Stimulated activated naive CD8-positive, alpha-beta T cell treated with anti-CD3 and anti-CD28 coated beads, Interleukin-15, amount 100 ng/mL, for 72 hours (primary cell): Measurements from ENCODE around the gene LACC1.

ENCODE experiments used
- ATAC-seq: fragments of 150-1000 bp; cut with Tn5 transposase; 2 replicates; pipeline ENCODE4 v1.10.0; 2021; ENCODE audit warnings: mild to moderate bottlenecking, moderate library complexity
- DNase-seq, 2 donors: peaks; one replicate each; pipeline ENCODE4 v3.0.0; 2021 to 2022
- H3K27ac Mint-ChIP-seq, 2 donors: one replicate each; pipeline ENCODE4 v1.8.0; 2022; ENCODE audit warnings: mild to moderate bottlenecking in 2 of 2, mixed read lengths in 2 of 2, moderate library complexity in 2 of 2
- H3K27me3 Mint-ChIP-seq: one replicate; pipeline ENCODE4 v1.8.0; 2022; ENCODE audit warnings: mixed read lengths
- H3K4me1 Mint-ChIP-seq: one replicate; pipeline ENCODE4 v1.8.0; 2022; ENCODE audit warnings: mild to moderate bottlenecking, mixed read lengths
- H3K4me3 Mint-ChIP-seq, 2 donors: one replicate each; pipeline ENCODE4 v1.8.0; 2022; ENCODE audit warnings: mild to moderate bottlenecking in 2 of 2, mixed read lengths in 2 of 2, moderate library complexity in 1 of 2
- H3K9me3 Mint-ChIP-seq, 2 donors: one replicate each; pipeline ENCODE4 v1.8.0; 2022; ENCODE audit warnings: mixed read lengths in 2 of 2

The LACC1 gene

GRCh38 chr13:43879755-43880181 lies at the start of gene LACC1:
LACC1 (plus strand) TSS chr13:43879904; CDS start chr13:43880986, 1,082 bp downstream.
- H3K27me3 Mint-ChIP-seq = peaks cover 8% of the 10 kb centered on the region
- no peaks in the 10 kb centered on the region for H3K9me3 Mint-ChIP-seq
- peak; percentile 66 for ATAC-seq

GRCh38 chr13:43830497-43830881 lies 49.2 kb upstream of the LACC1 start:
- no peak overlapping the region for H3K27ac Mint-ChIP-seq
- H3K9me3 Mint-ChIP-seq = no peaks in the 10 kb centered on the region
- peaks cover 15% of the 10 kb centered on the region for H3K27me3 Mint-ChIP-seq
- no peak for ATAC-seq
- no peak overlapping the region for H3K4me3 Mint-ChIP-seq
- no peak for DNase-seq
- no peaks in the 10 kb centered on the region for H3K4me1 Mint-ChIP-seq

More at GRCh38 chr13:43879755-43880181, at the start of gene LACC1:
- peak in 1 of 2 donors; percentile 51 for DNase-seq
- Mint-ChIP-seq H3K27ac (peak within 1 kb of the TSS; percentile 95 to 99), H3K4me1 (peaks cover 26% of the 10 kb centered on the region), H3K4me3 (peak within 1 kb of the TSS; percentile 91 to 96)

- Mint-ChIP-seq H3K4me3 (no peak overlapping the region), H3K4me1 (no peaks in the 10 kb centered on the region), H3K27me3 (peaks cover 15% of the 10 kb centered on the region), H3K9me3 (no peaks in the 10 kb centered on the region), H3K27ac (no peak overlapping the region)
- ATAC-seq (no peak), DNase-seq (no peak)
Measured at GRCh38 chr13:43831088-43831487, 48.6 kb upstream of the LACC1 start.

- peaks cover under 1% of the 10 kb centered on the region for H3K27me3 Mint-ChIP-seq
- H3K4me1 Mint-ChIP-seq = no peaks in the 10 kb centered on the region
- no peak for DNase-seq
- H3K27ac Mint-ChIP-seq = no peak overlapping the region
- no peak overlapping the region for H3K4me3 Mint-ChIP-seq
- no peak for ATAC-seq
- peaks cover 0 to 3% of the 10 kb centered on the region in 2 donors for H3K9me3 Mint-ChIP-seq
Measured at GRCh38 chr13:43835701-43836100, 44.0 kb upstream of the LACC1 start.

- no peak overlapping the region for H3K4me3 Mint-ChIP-seq
- H3K27ac Mint-ChIP-seq = peak overlapping the region in 1 of 2 donors; percentile 78
- H3K9me3 Mint-ChIP-seq = peaks cover 6 to 15% of the 10 kb centered on the region in 2 donors
- no peaks in the 10 kb centered on the region for H3K27me3 Mint-ChIP-seq
- H3K4me1 Mint-ChIP-seq = no peaks in the 10 kb centered on the region
- no peak for DNase-seq
- no peak for ATAC-seq
Measured at GRCh38 chr13:43838909-43839308, 40.8 kb upstream of the LACC1 start.

- Mint-ChIP-seq H3K9me3 (peaks cover 19 to 22% of the 10 kb centered on the region in 2 donors), H3K27ac (no peak overlapping the region), H3K27me3 (no peaks in the 10 kb centered on the region), H3K4me3 (no peak overlapping the region), H3K4me1 (no peaks in the 10 kb centered on the region)
- ATAC-seq (no peak), DNase-seq (no peak)
Measured at GRCh38 chr13:43846496-43847158, 33.1 kb upstream of the LACC1 start.

GRCh38 chr13:43848001-43848649 lies 31.6 kb upstream of the LACC1 start:
- Mint-ChIP-seq H3K27ac (no peak overlapping the region), H3K27me3 (no peaks in the 10 kb centered on the region), H3K4me1 (no peaks in the 10 kb centered on the region), H3K9me3 (peaks cover 30 to 34% of the 10 kb centered on the region in 2 donors), H3K4me3 (no peak overlapping the region)
- DNase-seq = no peak
- ATAC-seq = no peak

- DNase-seq = no peak
Measured at GRCh38 chr13:43850873-43851272, 28.8 kb upstream of the LACC1 start.

GRCh38 chr13:43852923-43853404 lies 26.7 kb upstream of the LACC1 start:
- Mint-ChIP-seq H3K9me3 (peaks cover 51 to 65% of the 10 kb centered on the region in 2 donors), H3K4me3 (no peak overlapping the region)
- no peak for ATAC-seq

More at GRCh38 chr13:43850873-43851272, 28.8 kb upstream of the LACC1 start:
- peaks cover 51 to 61% of the 10 kb centered on the region in 2 donors for H3K9me3 Mint-ChIP-seq
- H3K4me3 Mint-ChIP-seq = no peak overlapping the region
- no peak overlapping the region for H3K27ac Mint-ChIP-seq
- H3K27me3 Mint-ChIP-seq = no peaks in the 10 kb centered on the region
- ATAC-seq = no peak
- no peaks in the 10 kb centered on the region for H3K4me1 Mint-ChIP-seq

GRCh38 chr13:43861863-43862262 lies 17.8 kb upstream of the LACC1 start:
- Mint-ChIP-seq H3K27ac (no peak overlapping the region), H3K4me1 (no peaks in the 10 kb centered on the region), H3K9me3 (no peaks in the 10 kb centered on the region), H3K4me3 (no peak overlapping the region), H3K27me3 (no peaks in the 10 kb centered on the region)
- DNase-seq (no peak), ATAC-seq (no peak)

More at GRCh38 chr13:43852923-43853404, 26.7 kb upstream of the LACC1 start:
- H3K27me3 Mint-ChIP-seq = no peaks in the 10 kb centered on the region
- no peak overlapping the region for H3K27ac Mint-ChIP-seq
- DNase-seq = no peak
- H3K4me1 Mint-ChIP-seq = no peaks in the 10 kb centered on the region

GRCh38 chr13:43864921-43865320 lies 14.8 kb upstream of the LACC1 start:
- ATAC-seq (no peak), DNase-seq (no peak)
- Mint-ChIP-seq H3K27me3 (no peaks in the 10 kb centered on the region), H3K4me1 (no peaks in the 10 kb centered on the region), H3K27ac (no peak overlapping the region), H3K4me3 (no peak overlapping the region), H3K9me3 (no peaks in the 10 kb centered on the region)

- H3K9me3 Mint-ChIP-seq = no peaks in the 10 kb centered on the region
- DNase-seq = no peak
- H3K4me1 Mint-ChIP-seq = no peaks in the 10 kb centered on the region
- ATAC-seq = no peak
- H3K4me3 Mint-ChIP-seq = no peak overlapping the region
- no peak overlapping the region for H3K27ac Mint-ChIP-seq
- no peaks in the 10 kb centered on the region for H3K27me3 Mint-ChIP-seq
Measured at GRCh38 chr13:43865892-43866291, 13.8 kb upstream of the LACC1 start.

GRCh38 chr13:43872181-43872580 lies 7.5 kb upstream of the LACC1 start:
- ATAC-seq = no peak

GRCh38 chr13:43874504-43875092 lies 5.1 kb upstream of the LACC1 start:
- H3K4me3 Mint-ChIP-seq = no peak overlapping the region
- DNase-seq (no peak), ATAC-seq (no peak)
- H3K27me3 Mint-ChIP-seq = no peaks in the 10 kb centered on the region
- H3K27ac Mint-ChIP-seq = no peak overlapping the region
- H3K9me3 Mint-ChIP-seq = no peaks in the 10 kb centered on the region
- peaks cover 19% of the 10 kb centered on the region for H3K4me1 Mint-ChIP-seq

More at GRCh38 chr13:43872181-43872580, 7.5 kb upstream of the LACC1 start:
- Mint-ChIP-seq H3K4me1 (peaks cover 2% of the 10 kb centered on the region), H3K9me3 (no peaks in the 10 kb centered on the region), H3K4me3 (no peak overlapping the region), H3K27ac (no peak overlapping the region), H3K27me3 (no peaks in the 10 kb centered on the region)
- DNase-seq = no peak

- H3K27me3 Mint-ChIP-seq = peaks cover 8% of the 10 kb centered on the region
- no peak for ATAC-seq
- no peak overlapping the region for H3K27ac Mint-ChIP-seq
- no peak for DNase-seq
- H3K4me1 Mint-ChIP-seq = peaks cover 26% of the 10 kb centered on the region
- no peak overlapping the region for H3K4me3 Mint-ChIP-seq
- no peaks in the 10 kb centered on the region for H3K9me3 Mint-ChIP-seq
Measured at GRCh38 chr13:43876366-43876765, 3.3 kb upstream of the LACC1 start.

GRCh38 chr13:43877326-43877725 lies 2.4 kb upstream of the LACC1 start:
- H3K27ac Mint-ChIP-seq = no peak overlapping the region

More at GRCh38 chr13:43877326-43877725, 2.4 kb upstream of the LACC1 start:
- H3K9me3 Mint-ChIP-seq = no peaks in the 10 kb centered on the region
- ATAC-seq (no peak), DNase-seq (no peak)
- H3K4me3 Mint-ChIP-seq = no peak overlapping the region
- peaks cover 26% of the 10 kb centered on the region for H3K4me1 Mint-ChIP-seq
- peaks cover 8% of the 10 kb centered on the region for H3K27me3 Mint-ChIP-seq
